Dermis microvascular lymphatic vessel endothelial cell (primary cell): ENCODE data around the gene PSD. TPM values are rescaled to one million over a fixed set of nuclear protein-coding genes. Genes with fewer than 3 reads are reported as not detected.

Experiments
- DNase-seq, 2 donors: peaks; one replicate each; pipeline versions ENCODE4 v3.0.0 to v3.0.0-alpha.2; 2010; ENCODE audit warnings: low read depth in 2 of 2
- total RNA-seq: library from RNA; depleted of rRNA; stranded (reverse); fragments of >200 nt; gene quantifications from 2 replicates; pipeline ENCODE4 v1.2.1, GENCODE V29; 2014

The PSD gene
- total RNA-seq, 1 donor from 2014 or later = 0.26 TPM

- DNase-seq = no peak
Observed at GRCh38 chr10:102393411-102394078, 25.0 kb downstream of the PSD start.

- DNase-seq = no peak
Observed at GRCh38 chr10:102392306-102392705, 26.3 kb downstream of the PSD start.

- DNase-seq = no peak
Observed at GRCh38 chr10:102389894-102390293, 28.7 kb downstream of the PSD start.

GRCh38 chr10:102384606-102385429, 33.8 kb downstream of the PSD start:
- DNase-seq = no peak

- DNase-seq = no peak
Observed at GRCh38 chr10:102384053-102384452, 34.5 kb downstream of the PSD start.

- DNase-seq = no peak
Observed at GRCh38 chr10:102382871-102383270, 35.7 kb downstream of the PSD start.

GRCh38 chr10:102381983-102382382, 36.6 kb downstream of the PSD start:
- no peak for DNase-seq

GRCh38 chr10:102379383-102379782, 39.2 kb downstream of the PSD start:
- DNase-seq = no peak

GRCh38 chr10:102376901-102377300, 41.7 kb downstream of the PSD start:
- no peak for DNase-seq

- DNase-seq = no peak
Observed at GRCh38 chr10:102375867-102376266, 42.7 kb downstream of the PSD start.

- no peak for DNase-seq
Observed at GRCh38 chr10:102375250-102375649, 43.3 kb downstream of the PSD start.

GRCh38 chr10:102371295-102371694, 47.3 kb downstream of the PSD start:
- DNase-seq = no peak

- no peak for DNase-seq
Observed at GRCh38 chr10:102368077-102368476, 50.5 kb downstream of the PSD start.

- DNase-seq = no peak
Observed at GRCh38 chr10:102367441-102367840, 51.1 kb downstream of the PSD start.

- DNase-seq = no peak
Observed at GRCh38 chr10:102358712-102359382, 59.7 kb downstream of the PSD start.

- no peak for DNase-seq
Observed at GRCh38 chr10:102354451-102354850, 64.1 kb downstream of the PSD start.

Other genes with a start within 250 kb of the PSD start
- not detected in 2 replicates for gene ELOVL3, start 192.5 kb downstream of the PSD start, total RNA-seq
- not detected in 2 replicates for gene PITX3, start 177.3 kb downstream of the PSD start, total RNA-seq
- 11.2 and 16.7 TPM in 2 replicates for gene GBF1, start 173.3 kb downstream of the PSD start, total RNA-seq
- gene NFKB2, start 23.1 kb downstream of the PSD start, total RNA-seq = 15.3 and 24.0 TPM in 2 replicates
- gene FBXL15, start 2.1 kb upstream of the PSD start, total RNA-seq = 5.8 and 8.1 TPM in 2 replicates
- 30.6 and 42.2 TPM in 2 replicates for gene CUEDC2, start 13.8 kb upstream of the PSD start, total RNA-seq
- gene C10orf95, start 32.8 kb upstream of the PSD start, total RNA-seq = under 0.01 TPM in 1 of 2 replicates, not detected in the other
- 143 and 183 TPM in 2 replicates for gene ACTR1A, start 83.9 kb upstream of the PSD start, total RNA-seq
- 3.1 and 6.4 TPM in 2 replicates for gene SUFU, start 85.2 kb upstream of the PSD start, total RNA-seq
- gene TRIM8, start 225.7 kb upstream of the PSD start, total RNA-seq = 38.4 and 82.4 TPM in 2 replicates